Smooth muscle cell (in vitro differentiated cells): ENCODE results near the gene PHF8. TPM values are rescaled to one million over a fixed set of nuclear protein-coding genes. Genes with fewer than 3 reads are reported as not detected.

Experiments
- DNase-seq: peaks from one replicate; lab custom pipeline; 2025; ENCODE audit not compliant: unreplicated experiment; lab: John Stamatoyannopoulos, UW
- H2AFZ ChIP-seq: fragments of 200-600 bp; sonication (generic); 2 replicates; pipeline ENCODE4 v1.6.0; 2016; ENCODE audit warnings: antibody characterized with exemption, low read depth, mild to moderate bottlenecking
- H3F3A ChIP-seq: fragments of 200-600 bp; sonication (generic); 2 replicates; pipeline ENCODE4 v1.6.0; 2017; ENCODE audit warnings: antibody characterized with exemption, low read depth
- H3K27ac ChIP-seq: fragments of 200-600 bp; sonication (generic); 2 replicates; pipeline ENCODE4 v1.5.1; 2016; ENCODE audit warnings: low read depth, mild to moderate bottlenecking
- H3K27me3 ChIP-seq: fragments of 200-600 bp; sonication (generic); 2 replicates; pipeline ENCODE4 v1.6.1; 2016; ENCODE audit warnings: low read depth, mild to moderate bottlenecking
- H3K36me3 ChIP-seq: fragments of 200-600 bp; sonication (generic); 2 replicates; pipeline ENCODE4 v1.5.1; 2016; ENCODE audit warnings: low read depth
- H3K4me1 ChIP-seq: fragments of 200-600 bp; sonication (generic); 2 replicates; pipeline ENCODE4 v1.5.1; 2016; ENCODE audit warnings: low read depth
- H3K4me2 ChIP-seq: fragments of 200-600 bp; sonication (generic); 2 replicates; pipeline ENCODE4 v1.6.0; 2016; ENCODE audit warnings: mild to moderate bottlenecking
- H3K4me3 ChIP-seq: fragments of 200-600 bp; sonication (generic); 2 replicates; pipeline ENCODE4 v1.5.1; 2016; ENCODE audit warnings: mild to moderate bottlenecking
- H3K79me2 ChIP-seq: fragments of 200-600 bp; sonication (generic); 2 replicates; pipeline ENCODE4 v1.6.0; 2016; ENCODE audit warnings: low read depth, mild to moderate bottlenecking
- H3K9ac ChIP-seq: fragments of 200-600 bp; sonication (generic); 2 replicates; pipeline ENCODE4 v1.6.0; 2016; ENCODE audit warnings: low read depth
- H3K9me3 ChIP-seq: fragments of 200-600 bp; sonication (generic); replicated peaks from 2 replicates; pipeline ENCODE4 v1.5.1; 2016; ENCODE audit warnings: low read depth
- H4K20me1 ChIP-seq: fragments of 200-600 bp; sonication (generic); 2 replicates; pipeline ENCODE4 v1.6.0; 2016; ENCODE audit warnings: low read depth
- CTCF ChIP-seq: fragments of 200-600 bp; sonication (generic); IDR thresholded peaks from 2 replicates; pipeline ENCODE4 v1.5.1; 2017; ENCODE audit warnings: borderline replicate concordance, mild to moderate bottlenecking, antibody characterized with exemption; ENCODE audit not compliant: insufficient read depth, poor library complexity, severe bottlenecking
- WGBS: methylation state at CpG from one replicate; pipeline ENCODE4 v1.1.7; 2016; ENCODE audit warnings: low lambda C conversion rate; 5-methylcytosine and 5-hydroxymethylcytosine counted together
- polyA plus RNA-seq: library from polyadenylated mRNA; unstranded; fragments of >200 nt; fragmentation: Nextera tagmentation; extraction: Ambion mirVana; gene quantifications from 2 replicates; pipeline ENCODE4 v1.2.1, GENCODE V29; 2016
- total RNA-seq: library from RNA; depleted of rRNA; stranded (reverse); fragments of >200 nt; gene quantifications from 2 replicates; pipeline ENCODE4 v1.2.3, GENCODE V29; 2014

Gene PHF8
- total and polyA plus RNA-seq, 2 experiments from 2014 or later: 9.0 to 10.5 TPM

GRCh38 chrX:54030329-54030728 lies 13.9 kb downstream of the PHF8 start:
- Histone ChIP-seq H3K9ac (no peak overlapping the region), H3K4me3 (no peak overlapping the region), H3K9me3 (no peaks in the 10 kb centered on the region), H3K27me3 (no peaks in the 10 kb centered on the region), H3F3A (no peaks in the 10 kb centered on the region), H3K4me2 (no peak overlapping the region), H4K20me1 (no peaks in the 10 kb centered on the region), H2AFZ (no peak overlapping the region), H3K4me1 (no peaks in the 10 kb centered on the region), H3K27ac (no peak overlapping the region), H3K36me3 (no peaks in the 10 kb centered on the region), H3K79me2 (no peaks in the 10 kb centered on the region)
- no peak for DNase-seq
- no peak for TF ChIP-seq CTCF
- 88% methylated on average over 4 of the region's 4 CpGs for WGBS

- no peaks in the 10 kb centered on the region for H3K4me1 ChIP-seq
- H3K79me2 ChIP-seq: no peaks in the 10 kb centered on the region
- H3K9me3 ChIP-seq: no peaks in the 10 kb centered on the region
- TF ChIP-seq CTCF: no peak
- H3K27ac ChIP-seq: no peak overlapping the region
- H3K27me3 ChIP-seq: no peaks in the 10 kb centered on the region
- H3K4me3 ChIP-seq: no peak overlapping the region
- 86% methylated on average over 10 of the region's 10 CpGs for WGBS
- H3K36me3 ChIP-seq: no peaks in the 10 kb centered on the region
- H4K20me1 ChIP-seq: no peaks in the 10 kb centered on the region
- no peak overlapping the region for H2AFZ ChIP-seq
- no peak for DNase-seq
- no peak overlapping the region for H3K9ac ChIP-seq
- H3F3A ChIP-seq: no peaks in the 10 kb centered on the region
- H3K4me2 ChIP-seq: no peak overlapping the region
Measured at GRCh38 chrX:54029529-54030143, 14.6 kb downstream of the PHF8 start.

- Histone ChIP-seq H3K79me2 (no peaks in the 10 kb centered on the region), H2AFZ (no peak overlapping the region), H3K4me1 (no peaks in the 10 kb centered on the region), H3K4me3 (no peak overlapping the region), H3K9ac (no peak overlapping the region), H3K27ac (no peak overlapping the region), H3K4me2 (no peak overlapping the region), H4K20me1 (no peaks in the 10 kb centered on the region), H3F3A (no peaks in the 10 kb centered on the region), H3K36me3 (no peaks in the 10 kb centered on the region), H3K27me3 (no peaks in the 10 kb centered on the region), H3K9me3 (no peaks in the 10 kb centered on the region)
- no peak for DNase-seq
- no peak for TF ChIP-seq CTCF
- WGBS: 87% methylated on average over 5 of the region's 5 CpGs
Measured at GRCh38 chrX:54024350-54024749, 19.9 kb downstream of the PHF8 start.

GRCh38 chrX:54012830-54013500 lies 31.3 kb downstream of the PHF8 start:
- Histone ChIP-seq H3K9me3 (no peaks in the 10 kb centered on the region), H3F3A (no peaks in the 10 kb centered on the region), H3K4me2 (no peak overlapping the region), H2AFZ (no peak overlapping the region), H3K4me3 (no peak overlapping the region), H3K79me2 (no peaks in the 10 kb centered on the region), H3K27ac (no peak overlapping the region), H3K27me3 (no peaks in the 10 kb centered on the region), H4K20me1 (no peaks in the 10 kb centered on the region), H3K4me1 (no peaks in the 10 kb centered on the region), H3K9ac (no peak overlapping the region), H3K36me3 (no peaks in the 10 kb centered on the region)
- no peak for DNase-seq
- WGBS: 58% methylated on average over 1 of the region's 1 CpG
- TF ChIP-seq CTCF: no peak
